ENCODE results near the gene GMDS. TPM values are rescaled to one million over a fixed set of nuclear protein-coding genes. Genes with fewer than 3 reads are reported as not detected.

GMDS gene
- total and polyA plus RNA-seq, 2 experiments from 2014 or later: 30.1 to 36.5 TPM

- Histone ChIP-seq H3K4me1 (ENCODE audit: insufficient read depth) (0 out of 2 replicates have a peak, but pooled peaks cover 8% of the 10 kb centered on the region), H3K4me3 (no peak overlapping the region), H3K27me3 (ENCODE audit: insufficient read depth) (no peaks in the 10 kb centered on the region), H2AFZ (no peak overlapping the region), H3K79me2 (replicated peaks; ENCODE audit: insufficient read depth) (no peaks in the 10 kb centered on the region), H4K20me1 (replicated peaks; ENCODE audit: insufficient read depth) (no peaks in the 10 kb centered on the region; the same call in 1 of the 2 replicates), H3K36me3 (ENCODE audit: insufficient read depth) (no peaks in the 10 kb centered on the region), H3K4me2 (no peak overlapping the region), H3K9me2 (ENCODE audit: insufficient read depth) (no peaks in the 10 kb centered on the region), H3K27ac (ENCODE audit: low read depth) (no peak overlapping the region), H3F3A (replicated peaks; ENCODE audit: low read depth) (no peaks in the 10 kb centered on the region)
- TF ChIP-seq REST (IDR thresholded peaks at IDR 0.05; ENCODE audit: unreplicated experiment) (no peak), EZH2phosphoT487 (IDR thresholded peaks at IDR 0.05; ENCODE audit: unreplicated experiment) (no peak), NANOG (IDR thresholded peaks at IDR 0.05; ENCODE audit: borderline replicate concordance) (no peak), ETS1 (IDR thresholded peaks at IDR 0.05) (no peak)
- DNase-seq (ENCODE audit: low spot score): no peak
- Mint-ChIP-seq H3K36me3 (ENCODE audit: low read depth) (no peaks in the 10 kb centered on the region), H3K27me3 (ENCODE audit: insufficient read depth, low read depth, poor library complexity) (peaks cover 2% of the 10 kb centered on the region), H3K9me3 (no peaks in the 10 kb centered on the region), H3K4me1 (peaks cover 3% of the 10 kb centered on the region; the same call in 2 of the 3 replicates), H3K4me3 (no peak overlapping the region), H3K27ac (no peak overlapping the region)
- no peak for ATAC-seq
Measured at GRCh38 chr6:2117447-2117846, 128.0 kb downstream of the GMDS start.

GRCh38 chr6:2116496-2116895 lies 128.9 kb downstream of the GMDS start:
- Histone ChIP-seq H3K4me1 (ENCODE audit: insufficient read depth) (0 out of 2 replicates have a peak, but pooled peaks cover 8% of the 10 kb centered on the region), H3F3A (replicated peaks; ENCODE audit: low read depth) (no peaks in the 10 kb centered on the region), H3K27ac (ENCODE audit: low read depth) (no peak overlapping the region), H2AFZ (no peak overlapping the region), H4K20me1 (replicated peaks; ENCODE audit: insufficient read depth) (no peaks in the 10 kb centered on the region; the same call in 1 of the 2 replicates), H3K36me3 (ENCODE audit: insufficient read depth) (no peaks in the 10 kb centered on the region), H3K79me2 (replicated peaks; ENCODE audit: insufficient read depth) (0 out of 2 replicates have a peak, but pooled peaks cover 1% of the 10 kb centered on the region), H3K27me3 (ENCODE audit: insufficient read depth) (no peaks in the 10 kb centered on the region), H3K9me2 (ENCODE audit: insufficient read depth) (no peaks in the 10 kb centered on the region), H3K4me3 (no peak overlapping the region), H3K4me2 (no peak overlapping the region)
- DNase-seq (ENCODE audit: low spot score) (no peak), ATAC-seq (no peak)
- Mint-ChIP-seq H3K9me3 (no peaks in the 10 kb centered on the region), H3K4me1 (peaks cover 3% of the 10 kb centered on the region; the same call in 2 of the 3 replicates), H3K4me3 (no peak overlapping the region), H3K36me3 (ENCODE audit: low read depth) (no peaks in the 10 kb centered on the region), H3K27me3 (ENCODE audit: insufficient read depth, low read depth, poor library complexity) (peaks cover 2% of the 10 kb centered on the region), H3K27ac (no peak overlapping the region)
- TF ChIP-seq POLR2AphosphoS5 (IDR thresholded peaks at IDR 0.05; ENCODE audit: low read depth): no peak
- TF ChIP-seq STAT1 (IDR thresholded peaks at IDR 0.05; ENCODE audit: unreplicated experiment): no peak
- no peak for TF ChIP-seq ETS1 (IDR thresholded peaks at IDR 0.05)
- no peak for TF ChIP-seq CREB1 (CRISPR knock-in tag; IDR thresholded peaks at IDR 0.05; ENCODE audit: low read depth)
- no peak for TF ChIP-seq CTCF (conservative IDR thresholded peaks at IDR 0.05; ENCODE audit: low read depth in 2 of 2)
- no peak for TF ChIP-seq NANOG (IDR thresholded peaks at IDR 0.05; ENCODE audit: borderline replicate concordance)
- TF ChIP-seq JUNB (IDR thresholded peaks at IDR 0.05; ENCODE audit: unreplicated experiment): no peak
- no peak for TF ChIP-seq ZNF114 (CRISPR knock-in tag; IDR thresholded peaks at IDR 0.05)
- no peak for TF ChIP-seq EZH2phosphoT487 (IDR thresholded peaks at IDR 0.05; ENCODE audit: unreplicated experiment)
